ENCODE measurements around the gene ZNF552.
A peak's percentile ranks its signal among the peaks of the same experiment; 100 is the strongest.
"Not testable (repeated sequence)": the region's sequence is repeated elsewhere in the genome, so short reads cannot be mapped to it uniquely, and the experiment has no call there.

ZNF552 gene

GRCh38 chr19:57814505-57815246 is at the start of gene ZNF552:
Gene ZNF552 (minus strand): TSS chr19:57814913. CDS start chr19:57814743, 170 bp downstream.
- peak; percentile 60 for DNase-seq

- DNase-seq: not testable (repeated sequence)
These were observed 47.6 kb upstream of the ZNF552 start for GRCh38 chr19:57862351-57862750.

- DNase-seq: not testable (repeated sequence)
These were observed 39.4 kb upstream of the ZNF552 start for GRCh38 chr19:57854117-57854516.

- DNase-seq: not testable (repeated sequence)
These were observed 37.3 kb upstream of the ZNF552 start for GRCh38 chr19:57851812-57852603.

GRCh38 chr19:57850553-57851017 is 35.9 kb upstream of the ZNF552 start:
- no peak for DNase-seq

- DNase-seq: peak; percentile 57
These were observed 35.2 kb upstream of the ZNF552 start, which contains the start of gene ZNF587 for GRCh38 chr19:57849666-57850473. Gene ZNF587 (plus strand): TSS chr19:57849859. CDS start chr19:57850039, 180 bp downstream.

GRCh38 chr19:57849162-57849665 is 34.5 kb upstream of the ZNF552 start:
- not testable (repeated sequence) for DNase-seq

GRCh38 chr19:57847164-57847563 is 32.5 kb upstream of the ZNF552 start:
- DNase-seq: not testable (repeated sequence)

GRCh38 chr19:57841122-57841763 is 26.5 kb upstream of the ZNF552 start:
- DNase-seq: no peak

GRCh38 chr19:57838622-57839191 is 24.0 kb upstream of the ZNF552 start:
- not testable (repeated sequence) for DNase-seq

- DNase-seq: not testable (repeated sequence)
These were observed 22.3 kb upstream of the ZNF552 start for GRCh38 chr19:57836991-57837390.

- no peak for DNase-seq
These were observed 15.4 kb upstream of the ZNF552 start, which contains the start of gene ZNF587B for GRCh38 chr19:57830071-57830602. Gene ZNF587B (plus strand): TSS chr19:57830299. CDS start chr19:57830529, 230 bp downstream.

GRCh38 chr19:57829316-57829715 is 14.6 kb upstream of the ZNF552 start:
- no peak for DNase-seq

GRCh38 chr19:57825511-57825910 is 10.8 kb upstream of the ZNF552 start:
- DNase-seq: no peak

- DNase-seq: not testable (repeated sequence)
These were observed 8.9 kb upstream of the ZNF552 start for GRCh38 chr19:57823608-57824007.

GRCh38 chr19:57823155-57823554 is 8.4 kb upstream of the ZNF552 start:
- DNase-seq: not testable (repeated sequence)

- DNase-seq: not testable (repeated sequence)
These were observed 6.8 kb upstream of the ZNF552 start for GRCh38 chr19:57821501-57821900.

GRCh38 chr19:57821095-57821494 is 6.4 kb upstream of the ZNF552 start:
- DNase-seq: not testable (repeated sequence)

GRCh38 chr19:57820599-57820998 is 5.9 kb upstream of the ZNF552 start:
- no peak for DNase-seq

GRCh38 chr19:57819475-57820148 is 4.9 kb upstream of the ZNF552 start:
- peak; percentile 65 for DNase-seq

- no peak for DNase-seq
These were observed 3.7 kb upstream of the ZNF552 start for GRCh38 chr19:57818378-57818777.
